Dendritic cell treated with granulocyte-macrophage colony-stimulating factor and Interleukin-4, amounts not matched to agents 40 ng/mL and 50 ng/mL, for 4 days (primary cell): ENCODE data around the gene THBS1.

Experiments used
- H3K27ac Mint-ChIP-seq: one replicate; pipeline ENCODE4 v1.8.0; 2022; ENCODE audit warnings: mild to moderate bottlenecking, mixed read lengths
- H3K27me3 Mint-ChIP-seq: one replicate; pipeline ENCODE4 v1.8.0; 2022; ENCODE audit warnings: mild to moderate bottlenecking, mixed read lengths
- H3K36me3 Mint-ChIP-seq: one replicate; pipeline ENCODE4 v1.8.0; 2022; ENCODE audit warnings: low read depth, mixed read lengths
- H3K4me1 Mint-ChIP-seq: one replicate; pipeline ENCODE4 v1.8.0; 2022; ENCODE audit warnings: low read depth, mixed read lengths
- H3K4me3 Mint-ChIP-seq: one replicate; pipeline ENCODE4 v1.8.0; 2022; ENCODE audit warnings: mild to moderate bottlenecking, moderate library complexity, mixed read lengths
- H3K9me3 Mint-ChIP-seq: one replicate; pipeline ENCODE4 v1.8.0; 2022; ENCODE audit warnings: mixed read lengths
- intact Hi-C: fragments of 100-400 bp; cut with micrococcal nuclease; formaldehyde crosslinking; loops from one replicate; pipeline ENCODE4 v1.15.0; 2022

Gene THBS1

DNA sequence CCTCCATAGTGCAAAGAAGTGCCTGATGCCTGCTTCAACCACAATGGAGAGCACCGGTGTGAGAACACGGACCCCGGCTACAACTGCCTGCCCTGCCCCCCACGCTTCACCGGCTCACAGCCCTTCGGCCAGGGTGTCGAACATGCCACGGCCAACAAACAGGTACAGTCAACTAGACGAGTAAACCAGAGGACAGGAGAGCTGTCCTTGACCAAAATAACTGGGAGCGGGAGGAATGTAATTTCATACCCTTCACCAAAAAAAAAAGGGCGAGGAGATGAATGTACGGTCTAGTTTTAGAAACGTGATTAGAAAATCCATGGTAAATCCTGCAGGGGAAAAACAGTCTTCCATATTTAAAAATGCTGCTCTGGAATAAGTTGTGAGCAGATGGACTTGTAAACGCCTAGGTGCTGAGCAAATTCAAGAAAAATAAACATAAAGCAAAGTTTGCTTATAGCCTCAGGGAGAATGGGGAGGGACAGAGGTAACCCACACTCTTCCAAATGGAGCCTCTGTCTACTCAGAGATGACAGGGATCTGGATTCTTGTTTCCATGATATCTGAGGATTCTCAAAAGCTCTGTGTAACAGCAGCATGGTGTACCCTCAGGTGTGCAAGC lies 8.4 kb downstream of the THBS1 start:
- Mint-ChIP-seq H3K4me1 (no peaks in the 10 kb centered on the region), H3K9me3 (no peaks in the 10 kb centered on the region), H3K27me3 (peaks cover 1% of the 10 kb centered on the region), H3K36me3 (peaks cover 42% of the 10 kb centered on the region), H3K27ac (no peak overlapping the region), H3K4me3 (no peak overlapping the region)
- intact Hi-C loops: no loop called here

- peaks cover 1% of the 10 kb centered on the region for H3K27me3 Mint-ChIP-seq
- peaks cover 42% of the 10 kb centered on the region for H3K36me3 Mint-ChIP-seq
- intact Hi-C loops: no loop called here
- no peak overlapping the region for H3K4me3 Mint-ChIP-seq
- H3K4me1 Mint-ChIP-seq: no peaks in the 10 kb centered on the region
- H3K9me3 Mint-ChIP-seq: no peaks in the 10 kb centered on the region
- H3K27ac Mint-ChIP-seq: no peak overlapping the region
Observed at GRCh38 chr15:39589815-39590644, 9.2 kb downstream of the THBS1 start.

DNA sequence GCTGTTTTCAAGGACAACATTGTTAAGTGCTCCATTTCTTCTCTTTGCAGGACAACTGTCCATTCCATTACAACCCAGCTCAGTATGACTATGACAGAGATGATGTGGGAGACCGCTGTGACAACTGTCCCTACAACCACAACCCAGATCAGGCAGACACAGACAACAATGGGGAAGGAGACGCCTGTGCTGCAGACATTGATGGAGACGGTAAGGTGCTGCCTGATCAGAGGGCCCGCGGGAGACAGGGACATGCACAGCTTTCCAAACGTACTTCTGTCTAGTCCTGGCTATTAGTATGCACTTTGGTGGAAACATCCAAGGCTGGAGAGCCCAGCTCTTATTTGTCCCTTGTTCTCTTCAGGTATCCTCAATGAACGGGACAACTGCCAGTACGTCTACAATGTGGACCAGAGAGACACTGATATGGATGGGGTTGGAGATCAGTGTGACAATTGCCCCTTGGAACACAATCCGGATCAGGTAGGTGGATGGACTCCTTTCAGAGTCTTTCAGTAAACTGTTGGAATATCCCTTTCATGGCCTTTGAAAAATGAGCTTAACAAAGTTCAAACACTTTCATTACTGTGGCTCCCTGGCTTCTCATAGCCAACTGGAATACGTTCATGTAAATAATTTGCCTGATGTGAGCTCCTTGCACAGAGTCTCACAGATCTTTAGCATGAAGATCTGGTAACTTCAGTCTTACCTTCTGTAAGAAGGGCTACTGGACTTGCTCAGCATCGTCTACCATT lies 10.4 kb downstream of the THBS1 start:
- peaks cover 42% of the 10 kb centered on the region for H3K36me3 Mint-ChIP-seq
- no peak overlapping the region for H3K27ac Mint-ChIP-seq
- intact Hi-C loops: no loop called here
- H3K4me3 Mint-ChIP-seq: no peak overlapping the region
- no peaks in the 10 kb centered on the region for H3K4me1 Mint-ChIP-seq
- H3K27me3 Mint-ChIP-seq: no peaks in the 10 kb centered on the region
- H3K9me3 Mint-ChIP-seq: no peaks in the 10 kb centered on the region

GRCh38 chr15:39591896-39592315 lies 11.0 kb downstream of the THBS1 start:
- Mint-ChIP-seq H3K36me3 (peaks cover 42% of the 10 kb centered on the region), H3K4me1 (no peaks in the 10 kb centered on the region), H3K27ac (no peak overlapping the region), H3K9me3 (no peaks in the 10 kb centered on the region), H3K4me3 (no peak overlapping the region), H3K27me3 (no peaks in the 10 kb centered on the region)
- intact Hi-C loops: no loop called here

DNA sequence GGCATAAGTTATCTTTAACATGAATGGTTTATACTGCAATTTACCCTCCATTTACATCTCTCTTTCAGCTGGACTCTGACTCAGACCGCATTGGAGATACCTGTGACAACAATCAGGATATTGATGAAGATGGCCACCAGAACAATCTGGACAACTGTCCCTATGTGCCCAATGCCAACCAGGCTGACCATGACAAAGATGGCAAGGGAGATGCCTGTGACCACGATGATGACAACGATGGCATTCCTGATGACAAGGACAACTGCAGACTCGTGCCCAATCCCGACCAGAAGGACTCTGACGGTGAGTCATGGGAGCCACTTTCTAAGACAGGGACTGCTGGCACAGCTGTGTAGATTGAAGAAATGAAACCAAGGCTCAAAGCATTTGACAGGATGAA lies 11.6 kb downstream of the THBS1 start:
- peaks cover 42% of the 10 kb centered on the region for H3K36me3 Mint-ChIP-seq

GRCh38 chr15:39593071-39593655 lies 12.3 kb downstream of the THBS1 start:
- intact Hi-C loops: no loop called here
- Mint-ChIP-seq H3K27me3 (no peaks in the 10 kb centered on the region), H3K27ac (no peak overlapping the region), H3K4me1 (no peaks in the 10 kb centered on the region), H3K9me3 (no peaks in the 10 kb centered on the region), H3K4me3 (no peak overlapping the region), H3K36me3 (peaks cover 42% of the 10 kb centered on the region)

More for the DNA sequence above, 11.6 kb downstream of the THBS1 start:
- Mint-ChIP-seq H3K27ac (no peak overlapping the region), H3K4me3 (no peak overlapping the region), H3K27me3 (no peaks in the 10 kb centered on the region), H3K9me3 (no peaks in the 10 kb centered on the region), H3K4me1 (no peaks in the 10 kb centered on the region)
- intact Hi-C loops: no loop called here

- Mint-ChIP-seq H3K4me3 (no peak overlapping the region), H3K36me3 (peaks cover 40% of the 10 kb centered on the region), H3K27ac (no peak overlapping the region), H3K4me1 (no peaks in the 10 kb centered on the region), H3K9me3 (no peaks in the 10 kb centered on the region), H3K27me3 (no peaks in the 10 kb centered on the region)
- intact Hi-C loops: no loop called here
Observed at GRCh38 chr15:39593656-39594445, 13.0 kb downstream of the THBS1 start.

DNA sequence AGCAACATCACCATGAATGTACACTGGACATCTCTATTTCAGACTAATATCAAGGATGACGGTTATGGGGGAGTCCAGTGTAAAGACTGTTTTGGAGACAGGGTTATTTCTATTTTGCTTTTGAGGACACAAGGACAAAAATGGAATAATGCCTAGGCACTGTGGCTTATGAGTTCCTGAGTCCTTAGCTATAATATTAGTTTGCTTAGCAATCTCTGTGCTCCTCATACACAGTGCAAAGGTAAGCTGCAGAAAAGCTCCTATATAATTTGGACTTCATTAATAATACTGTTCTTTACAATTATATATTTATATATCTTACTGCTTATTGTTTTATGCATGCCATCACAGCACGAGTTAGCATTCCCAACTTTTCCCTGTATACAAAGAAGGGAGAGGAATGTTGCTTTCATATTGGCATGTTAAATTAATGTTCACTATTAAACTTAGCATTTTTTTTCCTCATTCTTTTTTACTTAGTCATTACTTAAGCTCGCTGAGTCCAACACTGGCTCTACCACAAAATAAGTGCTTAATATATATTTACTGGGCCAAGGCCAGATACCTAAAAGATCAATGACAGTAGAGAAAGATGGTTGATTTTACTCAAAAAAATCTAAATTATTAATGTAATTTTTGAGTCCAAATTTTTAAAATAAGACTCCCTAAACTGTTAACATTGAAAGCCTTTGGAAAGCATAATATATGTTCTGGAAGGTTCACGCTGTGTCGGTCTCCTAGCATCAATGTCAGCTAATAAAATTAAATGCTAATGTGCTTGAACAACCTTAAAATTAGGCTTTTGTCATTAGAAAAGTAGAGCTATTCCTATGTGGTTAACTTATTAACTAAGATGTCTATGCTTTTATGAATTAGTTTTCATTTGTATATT lies 13.8 kb downstream of the THBS1 start:
- H3K27ac Mint-ChIP-seq: no peak overlapping the region
- intact Hi-C loops: no loop called here
- no peak overlapping the region for H3K4me3 Mint-ChIP-seq
- H3K36me3 Mint-ChIP-seq: peaks cover 32% of the 10 kb centered on the region
- H3K9me3 Mint-ChIP-seq: no peaks in the 10 kb centered on the region
- H3K4me1 Mint-ChIP-seq: no peaks in the 10 kb centered on the region
- H3K27me3 Mint-ChIP-seq: no peaks in the 10 kb centered on the region

DNA sequence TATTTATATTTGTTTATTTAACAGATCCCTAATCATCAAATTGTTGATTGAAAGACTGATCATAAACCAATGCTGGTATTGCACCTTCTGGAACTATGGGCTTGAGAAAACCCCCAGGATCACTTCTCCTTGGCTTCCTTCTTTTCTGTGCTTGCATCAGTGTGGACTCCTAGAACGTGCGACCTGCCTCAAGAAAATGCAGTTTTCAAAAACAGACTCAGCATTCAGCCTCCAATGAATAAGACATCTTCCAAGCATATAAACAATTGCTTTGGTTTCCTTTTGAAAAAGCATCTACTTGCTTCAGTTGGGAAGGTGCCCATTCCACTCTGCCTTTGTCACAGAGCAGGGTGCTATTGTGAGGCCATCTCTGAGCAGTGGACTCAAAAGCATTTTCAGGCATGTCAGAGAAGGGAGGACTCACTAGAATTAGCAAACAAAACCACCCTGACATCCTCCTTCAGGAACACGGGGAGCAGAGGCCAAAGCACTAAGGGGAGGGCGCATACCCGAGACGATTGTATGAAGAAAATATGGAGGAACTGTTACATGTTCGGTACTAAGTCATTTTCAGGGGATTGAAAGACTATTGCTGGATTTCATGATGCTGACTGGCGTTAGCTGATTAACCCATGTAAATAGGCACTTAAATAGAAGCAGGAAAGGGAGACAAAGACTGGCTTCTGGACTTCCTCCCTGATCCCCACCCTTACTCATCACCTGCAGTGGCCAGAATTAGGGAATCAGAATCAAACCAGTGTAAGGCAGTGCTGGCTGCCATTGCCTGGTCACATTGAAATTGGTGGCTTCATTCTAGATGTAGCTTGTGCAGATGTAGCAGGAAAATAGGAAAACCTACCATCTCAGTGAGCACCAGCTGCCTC lies 14.7 kb downstream of the THBS1 start:
- intact Hi-C loops: no loop called here
- Mint-ChIP-seq H3K27me3 (no peaks in the 10 kb centered on the region), H3K36me3 (peaks cover 27% of the 10 kb centered on the region), H3K27ac (no peak overlapping the region), H3K9me3 (no peaks in the 10 kb centered on the region), H3K4me1 (no peaks in the 10 kb centered on the region), H3K4me3 (no peak overlapping the region)

- intact Hi-C loops: no loop called here
- H3K4me1 Mint-ChIP-seq: no peaks in the 10 kb centered on the region
- H3K27me3 Mint-ChIP-seq: no peaks in the 10 kb centered on the region
Observed at GRCh38 chr15:39596358-39597051, 15.6 kb downstream of the THBS1 start.

DNA sequence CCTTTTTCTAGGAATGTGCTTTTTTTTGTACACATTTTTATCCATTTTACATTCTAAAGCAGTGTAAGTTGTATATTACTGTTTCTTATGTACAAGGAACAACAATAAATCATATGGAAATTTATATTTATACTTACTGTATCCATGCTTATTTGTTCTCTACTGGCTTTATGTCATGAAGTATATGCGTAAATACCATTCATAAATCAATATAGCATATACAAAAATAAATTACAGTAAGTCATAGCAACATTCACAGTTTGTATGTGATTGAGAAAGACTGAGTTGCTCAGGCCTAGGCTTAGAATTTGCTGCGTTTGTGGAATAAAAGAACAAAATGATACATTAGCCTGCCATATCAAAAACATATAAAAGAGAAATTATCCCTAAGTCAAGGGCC lies 16.5 kb downstream of the THBS1 start:
- H3K36me3 Mint-ChIP-seq: peaks cover 19% of the 10 kb centered on the region
- intact Hi-C loops: no loop called here
- H3K9me3 Mint-ChIP-seq: no peaks in the 10 kb centered on the region
- H3K27me3 Mint-ChIP-seq: no peaks in the 10 kb centered on the region
- no peaks in the 10 kb centered on the region for H3K4me1 Mint-ChIP-seq
- H3K27ac Mint-ChIP-seq: no peak overlapping the region
- H3K4me3 Mint-ChIP-seq: no peak overlapping the region

More at GRCh38 chr15:39596358-39597051, 15.6 kb downstream of the THBS1 start:
- Mint-ChIP-seq H3K36me3 (peaks cover 20% of the 10 kb centered on the region), H3K9me3 (no peaks in the 10 kb centered on the region), H3K27ac (no peak overlapping the region), H3K4me3 (no peak overlapping the region)
